Activated CD4-positive, alpha-beta T cell treated with anti-CD3 and anti-CD28 coated beads for 24 hours (primary cell): ENCODE data around the gene KCNN1.
"Not testable (repeated sequence)": the region's sequence is repeated elsewhere in the genome, so short reads cannot be mapped to it uniquely, and the experiment has no call there.

ENCODE experiments used
- DNase-seq, 2 donors: peaks; one replicate each; pipeline ENCODE4 v3.0.0-alpha.2; 2020; ENCODE audit warnings: low read depth in 2 of 2

Gene KCNN1

GRCh38 chr19:18027151-18027550, 60.2 kb downstream of the KCNN1 start:
- DNase-seq, result no peak

GRCh38 chr19:18029617-18030338, 62.9 kb downstream of the KCNN1 start:
- DNase-seq, result no peak

GRCh38 chr19:18031401-18031800, 64.5 kb downstream of the KCNN1 start:
- not testable (repeated sequence) for DNase-seq

- not testable (repeated sequence) for DNase-seq
These were observed 65.2 kb downstream of the KCNN1 start for GRCh38 chr19:18032102-18032501.

- DNase-seq, result no peak
These were observed 74.1 kb downstream of the KCNN1 start for GRCh38 chr19:18041054-18041453.

- DNase-seq, result no peak
These were observed 76.8 kb downstream of the KCNN1 start for GRCh38 chr19:18043676-18044075.

GRCh38 chr19:18044825-18045304, 78.0 kb downstream of the KCNN1 start:
- peak; percentile 76 to 79 for DNase-seq

- DNase-seq, result no peak
These were observed 78.6 kb downstream of the KCNN1 start for GRCh38 chr19:18045307-18046050.

GRCh38 chr19:18046059-18046718, 79.3 kb downstream of the KCNN1 start:
- no peak for DNase-seq

- no peak for DNase-seq
These were observed 82.5 kb downstream of the KCNN1 start for GRCh38 chr19:18049385-18049784.
